SK-N-MC (cell line): ENCODE data around the gene SCNN1A.

Experiments used
- EZH2 ChIP-seq: fragments of 200-600 bp; sonication (generic); IDR thresholded peaks from one replicate; pipeline ENCODE4 v1.6.1; 2017; ENCODE audit warnings: antibody characterized with exemption
- FOXP2 ChIP-seq: optimal IDR thresholded peaks from 2 replicates; pipeline ENCODE3; 2011; ENCODE audit warnings: mild to moderate bottlenecking, moderate library complexity; ENCODE audit not compliant: insufficient read depth; ENCODE audit errors: extremely low read length, control extremely low read depth
- POLR2AphosphoS5 ChIP-seq: IDR thresholded peaks from 2 replicates; pipeline ENCODE4 v1.6.1; 2012; ENCODE audit warnings: mild to moderate bottlenecking, low read depth, low read length, borderline replicate concordance

DNA sequence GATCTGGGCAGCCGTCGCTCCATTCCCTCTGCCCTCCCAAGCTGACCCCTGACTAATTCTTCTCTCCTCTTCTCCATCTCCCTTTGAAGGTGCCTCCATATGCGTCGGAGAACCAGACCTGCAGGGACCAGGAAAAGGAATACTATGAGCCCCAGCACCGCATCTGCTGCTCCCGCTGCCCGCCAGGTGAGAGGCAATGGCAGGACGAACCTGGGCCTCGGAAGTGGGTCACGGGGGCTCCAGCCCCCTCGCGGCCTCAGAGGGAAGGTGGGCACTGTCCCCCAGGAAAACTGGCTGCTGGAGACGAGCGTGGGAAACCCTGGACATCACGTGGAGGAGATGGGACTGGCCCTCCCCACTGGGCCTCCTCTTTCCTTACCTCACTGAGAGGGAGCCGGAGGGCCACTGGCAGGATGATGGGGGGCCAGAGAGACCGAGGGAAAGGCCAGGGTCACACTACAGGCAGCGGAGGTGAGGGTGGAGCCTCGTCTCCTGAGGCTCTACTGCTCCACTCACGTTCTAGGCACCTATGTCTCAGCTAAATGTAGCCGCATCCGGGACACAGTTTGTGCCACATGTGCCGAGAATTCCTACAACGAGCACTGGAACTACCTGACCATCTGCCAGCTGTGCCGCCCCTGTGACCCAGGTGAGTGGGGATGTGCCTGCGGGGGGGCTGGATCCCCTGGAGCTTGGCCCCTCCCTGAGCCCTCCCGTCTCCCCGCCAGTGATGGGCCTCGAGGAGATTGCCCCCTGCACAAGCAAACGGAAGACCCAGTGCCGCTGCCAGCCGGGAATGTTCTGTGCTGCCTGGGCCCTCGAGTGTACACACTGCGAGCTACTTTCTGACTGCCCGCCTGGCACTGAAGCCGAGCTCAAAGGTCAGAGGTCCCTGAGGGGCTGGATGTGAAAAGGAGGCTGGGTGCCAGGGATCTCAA lies 9.4 kb upstream of the SCNN1A start:
- TF ChIP-seq EZH2, result no peak
- TF ChIP-seq POLR2AphosphoS5, result no peak
- no peak for TF ChIP-seq FOXP2
